ENCODE data around the gene C2CD3. TPM values are rescaled to one million over a fixed set of nuclear protein-coding genes. Genes with fewer than 3 reads are reported as not detected.

The C2CD3 gene
- total and polyA plus RNA-seq, 4 donors = 18.7 to 23.4 (median 22.4) TPM

DNA sequence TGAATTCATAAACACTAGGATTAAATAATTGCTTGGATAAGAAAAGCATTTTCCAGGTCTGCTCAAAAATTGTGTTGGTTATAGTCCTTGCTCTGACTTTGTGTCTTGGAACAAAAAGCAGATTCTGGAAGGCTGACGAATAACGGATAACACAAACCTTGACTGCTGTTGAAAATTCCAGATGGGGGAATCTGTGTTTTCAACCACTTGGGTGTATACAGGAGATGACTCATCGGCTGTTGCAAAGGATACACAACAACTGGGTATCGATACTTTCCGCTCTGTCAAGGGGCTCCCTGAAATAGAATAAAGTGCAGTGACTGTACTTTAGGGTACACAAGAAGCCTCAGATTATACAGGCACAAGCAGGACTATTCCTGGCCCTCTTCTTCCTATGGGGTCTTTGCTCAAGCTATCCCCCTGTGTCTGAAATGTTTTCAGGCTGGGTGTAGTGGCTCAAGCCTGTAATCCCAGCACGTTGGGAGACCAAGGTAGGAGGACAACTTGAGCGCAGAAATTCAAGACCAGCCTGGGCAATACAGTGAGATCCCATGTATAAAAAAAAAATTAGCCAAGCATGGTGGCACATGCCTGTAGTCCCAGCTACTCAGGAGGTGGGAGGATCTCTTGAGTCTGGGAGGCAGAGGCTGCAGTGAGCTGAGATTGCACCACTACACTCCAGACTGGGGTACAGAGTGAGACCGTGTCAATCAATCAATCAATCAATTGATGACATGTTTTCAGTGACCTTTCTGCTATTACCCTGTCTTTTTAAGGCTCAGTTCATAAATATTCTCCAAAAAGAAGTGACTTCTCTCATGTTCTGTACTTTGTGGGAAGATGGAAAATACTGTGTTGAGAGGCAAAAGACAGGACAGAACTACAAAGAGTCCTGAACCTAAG, 113.3 kb downstream of the C2CD3 start:
- no peak for DNase-seq (ENCODE audit: low read depth in 4 of 6, low spot score in 6 of 6)
- Histone ChIP-seq H3K9me3 (ENCODE audit: control insufficient read depth, insufficient read depth, low read length) (no peaks in the 10 kb centered on the region), H3K27me3 (ENCODE audit: control insufficient read depth, insufficient read depth, low read length) (no peaks in the 10 kb centered on the region), H3K36me3 (ENCODE audit: control insufficient read depth, insufficient read depth, low read length) (peaks cover 5% of the 10 kb centered on the region), H3K4me1 (ENCODE audit: control insufficient read depth, insufficient read depth, low read length) (no peaks in the 10 kb centered on the region), H3K4me3 (ENCODE audit: low read depth, low read length) (no peak overlapping the region), H3K27ac (ENCODE audit: low read depth, low read length) (no peak overlapping the region)
- 92% methylated on average over 7 of the region's 8 CpGs for WGBS (ENCODE audit: insufficient coverage)

DNA sequence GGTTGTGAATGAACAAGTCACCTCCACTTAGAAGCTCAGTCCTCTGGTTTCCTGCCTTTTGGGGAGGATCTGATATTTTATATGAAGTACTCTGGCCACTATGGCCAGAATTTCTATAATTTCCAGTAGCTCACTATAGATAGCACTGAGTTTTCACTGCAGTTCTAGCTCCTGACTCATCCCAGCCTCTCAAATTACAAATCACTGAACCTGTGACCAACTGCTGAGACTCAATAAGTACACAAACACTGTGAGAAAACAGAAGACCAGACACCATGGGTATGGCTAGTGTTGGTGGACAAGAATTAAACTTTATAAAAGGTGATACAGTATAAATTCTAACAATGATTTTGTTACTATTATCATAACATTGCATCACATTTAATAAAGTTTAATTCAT, 114.9 kb downstream of the C2CD3 start:
- Histone ChIP-seq H3K4me3 (ENCODE audit: low read depth, low read length) (no peak overlapping the region), H3K36me3 (ENCODE audit: control insufficient read depth, insufficient read depth, low read length) (peaks cover 5% of the 10 kb centered on the region), H3K27me3 (ENCODE audit: control insufficient read depth, insufficient read depth, low read length) (no peaks in the 10 kb centered on the region), H3K4me1 (ENCODE audit: control insufficient read depth, insufficient read depth, low read length) (no peaks in the 10 kb centered on the region), H3K9me3 (ENCODE audit: control insufficient read depth, insufficient read depth, low read length) (no peaks in the 10 kb centered on the region), H3K27ac (ENCODE audit: low read depth, low read length) (no peak overlapping the region)
- DNase-seq (ENCODE audit: low read depth in 4 of 6, low spot score in 6 of 6) = no peak

DNA sequence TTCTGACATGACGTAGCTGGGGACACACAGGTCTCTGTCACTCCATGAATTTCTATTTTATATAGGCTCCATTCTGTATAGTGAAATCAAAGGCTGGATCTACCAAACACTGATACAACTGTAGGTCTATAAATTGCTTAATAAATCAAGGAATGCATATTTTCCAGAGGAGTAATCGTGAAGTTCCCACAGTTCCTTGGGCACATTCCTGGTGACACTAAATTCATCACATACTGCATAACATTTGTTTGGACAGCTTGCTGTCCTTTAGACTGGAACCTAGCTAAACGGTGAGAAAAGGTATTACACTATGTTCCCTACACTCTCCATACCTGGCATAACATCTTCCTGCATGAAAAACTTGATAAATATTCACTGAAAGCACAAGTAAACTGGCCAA, 120.3 kb downstream of the C2CD3 start:
- Histone ChIP-seq H3K4me3 (ENCODE audit: low read depth, low read length) (no peak overlapping the region), H3K4me1 (ENCODE audit: control insufficient read depth, insufficient read depth, low read length) (no peaks in the 10 kb centered on the region), H3K27me3 (ENCODE audit: control insufficient read depth, insufficient read depth, low read length) (no peaks in the 10 kb centered on the region), H3K9me3 (ENCODE audit: control insufficient read depth, insufficient read depth, low read length) (no peaks in the 10 kb centered on the region), H3K27ac (ENCODE audit: low read depth, low read length) (no peak overlapping the region), H3K36me3 (ENCODE audit: control insufficient read depth, insufficient read depth, low read length) (peaks cover 11% of the 10 kb centered on the region)
- DNase-seq (ENCODE audit: low read depth in 4 of 6, low spot score in 6 of 6) = no peak
- 100% methylated on average over 1 of the region's 3 CpGs for WGBS (ENCODE audit: insufficient coverage)

DNA sequence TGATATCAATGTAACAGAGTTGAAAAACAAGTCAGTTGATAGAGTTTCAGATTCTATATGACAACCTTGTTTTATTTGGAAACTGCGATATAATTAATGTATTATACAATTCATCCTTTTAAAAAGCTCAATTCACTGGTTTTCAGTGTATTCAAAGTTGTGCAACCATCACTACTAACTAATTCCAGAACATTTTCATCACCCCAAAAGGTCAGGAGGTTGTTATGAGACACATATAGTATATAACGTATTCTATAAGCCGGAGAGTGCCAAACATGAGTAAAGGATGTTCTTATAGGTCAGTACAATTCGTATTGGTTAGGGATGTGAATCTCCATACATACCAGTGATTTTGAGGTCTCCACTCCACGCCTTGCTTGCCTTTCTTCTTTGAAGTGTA, 121.8 kb downstream of the C2CD3 start:
- Histone ChIP-seq H3K9me3 (ENCODE audit: control insufficient read depth, insufficient read depth, low read length) (no peaks in the 10 kb centered on the region), H3K36me3 (ENCODE audit: control insufficient read depth, insufficient read depth, low read length) (peaks cover 10% of the 10 kb centered on the region), H3K4me3 (ENCODE audit: low read depth, low read length) (no peak overlapping the region), H3K27ac (ENCODE audit: low read depth, low read length) (no peak overlapping the region), H3K4me1 (ENCODE audit: control insufficient read depth, insufficient read depth, low read length) (no peaks in the 10 kb centered on the region), H3K27me3 (ENCODE audit: control insufficient read depth, insufficient read depth, low read length) (no peaks in the 10 kb centered on the region)
- no CpG with 5 or more reads among the region's 5 CpGs for WGBS (ENCODE audit: insufficient coverage)
- DNase-seq (ENCODE audit: low read depth in 4 of 6, low spot score in 6 of 6) = no peak

DNA sequence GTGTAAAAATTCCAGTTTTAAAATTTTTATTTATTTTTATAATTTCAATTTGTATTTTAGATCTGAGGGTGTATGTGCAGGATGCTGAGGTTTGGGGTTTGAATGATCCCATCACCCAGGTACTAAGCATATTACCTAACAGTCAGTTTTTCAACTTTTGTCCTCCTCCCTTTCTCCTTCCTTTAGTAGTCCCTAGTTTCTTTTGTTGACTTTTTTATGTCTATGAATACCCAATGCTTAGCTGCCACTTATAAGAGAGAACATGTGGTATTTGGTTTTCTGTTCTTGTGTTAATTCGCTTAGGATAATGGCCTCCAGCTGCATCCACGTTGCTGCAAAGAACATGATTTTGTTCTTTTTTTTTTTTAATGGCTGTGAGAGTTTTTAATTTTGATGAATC, 126.3 kb downstream of the C2CD3 start:
- Histone ChIP-seq H3K27me3 (ENCODE audit: control insufficient read depth, insufficient read depth, low read length) (no peaks in the 10 kb centered on the region), H3K27ac (ENCODE audit: low read depth, low read length) (no peak overlapping the region), H3K36me3 (ENCODE audit: control insufficient read depth, insufficient read depth, low read length) (peaks cover 15% of the 10 kb centered on the region), H3K9me3 (ENCODE audit: control insufficient read depth, insufficient read depth, low read length) (no peaks in the 10 kb centered on the region), H3K4me3 (ENCODE audit: low read depth, low read length) (no peak overlapping the region), H3K4me1 (ENCODE audit: control insufficient read depth, insufficient read depth, low read length) (no peaks in the 10 kb centered on the region)
- no peak for DNase-seq (ENCODE audit: low read depth in 4 of 6, low spot score in 6 of 6)
- WGBS (ENCODE audit: insufficient coverage) = 80% methylated on average over 1 of the region's 2 CpGs

DNA sequence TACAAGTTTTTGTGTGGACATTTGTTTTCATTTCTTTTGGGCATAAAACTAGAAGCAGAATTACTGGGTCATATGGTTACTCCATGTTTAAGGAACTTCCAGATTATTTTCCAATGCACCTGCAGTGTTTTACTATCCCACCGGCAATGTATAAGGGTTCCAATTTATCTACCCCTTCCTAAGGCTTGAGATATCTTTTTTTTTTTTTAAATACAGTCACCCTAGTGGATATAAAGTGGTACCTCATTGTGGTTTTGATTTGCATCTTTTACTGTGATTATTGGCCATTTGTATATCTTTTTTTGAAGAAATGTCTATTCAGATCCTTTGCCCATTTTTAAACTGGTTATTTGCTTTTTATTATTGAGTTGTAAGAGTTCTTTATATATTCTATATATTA, 127.4 kb downstream of the C2CD3 start:
- H3K4me3 ChIP-seq (ENCODE audit: low read depth, low read length) = no peak overlapping the region
- no peaks in the 10 kb centered on the region for H3K9me3 ChIP-seq (ENCODE audit: control insufficient read depth, insufficient read depth, low read length)
- H3K27ac ChIP-seq (ENCODE audit: low read depth, low read length) = no peak overlapping the region
- peaks cover 15% of the 10 kb centered on the region for H3K36me3 ChIP-seq (ENCODE audit: control insufficient read depth, insufficient read depth, low read length)
- no peaks in the 10 kb centered on the region for H3K27me3 ChIP-seq (ENCODE audit: control insufficient read depth, insufficient read depth, low read length)
- no peaks in the 10 kb centered on the region for H3K4me1 ChIP-seq (ENCODE audit: control insufficient read depth, insufficient read depth, low read length)
- WGBS (ENCODE audit: insufficient coverage) = no CpG with 5 or more reads among the region's 1 CpG
- no peak for DNase-seq (ENCODE audit: low read depth in 4 of 6, low spot score in 6 of 6)

DNA sequence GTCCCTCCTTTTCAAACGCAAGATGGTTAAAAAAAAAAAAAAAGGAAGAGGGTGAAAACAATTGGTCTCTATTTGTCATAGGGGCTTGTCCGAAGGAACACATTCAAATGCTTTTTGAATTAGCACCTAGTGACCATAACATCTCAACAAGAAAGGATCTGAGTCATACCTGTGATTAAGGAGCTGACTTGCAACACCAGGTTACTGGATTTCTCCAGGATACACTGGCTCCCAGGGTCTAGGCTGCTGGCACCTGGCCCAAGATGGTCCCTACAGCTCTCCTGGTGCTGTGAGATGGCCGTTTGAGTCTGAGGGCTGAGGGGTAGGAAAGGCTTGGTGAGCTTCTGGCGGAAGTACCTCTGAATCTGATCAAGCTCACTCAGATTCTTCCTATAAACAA, 133.5 kb downstream of the C2CD3 start:
- 60% methylated on average over 1 of the region's 4 CpGs for WGBS (ENCODE audit: insufficient coverage)
- DNase-seq (ENCODE audit: low read depth in 4 of 6, low spot score in 6 of 6) = no peak
- Histone ChIP-seq H3K27ac (ENCODE audit: low read depth, low read length) (no peak overlapping the region), H3K4me3 (ENCODE audit: low read depth, low read length) (no peak overlapping the region), H3K9me3 (ENCODE audit: control insufficient read depth, insufficient read depth, low read length) (no peaks in the 10 kb centered on the region), H3K27me3 (ENCODE audit: control insufficient read depth, insufficient read depth, low read length) (no peaks in the 10 kb centered on the region), H3K4me1 (ENCODE audit: control insufficient read depth, insufficient read depth, low read length) (no peaks in the 10 kb centered on the region), H3K36me3 (ENCODE audit: control insufficient read depth, insufficient read depth, low read length) (peaks cover 24% of the 10 kb centered on the region)

DNA sequence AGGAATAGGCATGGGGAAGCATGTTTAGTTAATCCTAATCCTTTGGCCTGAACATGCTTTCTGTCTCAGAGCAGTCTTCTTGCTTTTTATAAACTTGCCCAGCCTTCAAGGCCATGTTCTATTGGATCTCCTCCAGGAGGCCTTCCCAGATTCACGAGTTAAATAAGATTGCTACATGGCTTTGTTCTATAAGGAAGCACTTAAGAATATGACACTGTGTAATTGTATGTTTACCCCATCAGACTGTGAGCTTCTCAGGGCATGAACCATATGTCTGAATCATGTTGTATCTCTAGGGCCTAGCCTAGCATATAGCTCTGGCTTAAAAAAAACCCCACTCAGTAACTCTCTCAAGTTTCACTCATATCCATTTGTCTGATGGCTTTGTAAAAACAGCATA, 135.5 kb downstream of the C2CD3 start:
- Histone ChIP-seq H3K27ac (ENCODE audit: low read depth, low read length) (no peak overlapping the region), H3K36me3 (ENCODE audit: control insufficient read depth, insufficient read depth, low read length) (peaks cover 32% of the 10 kb centered on the region), H3K4me3 (ENCODE audit: low read depth, low read length) (no peak overlapping the region), H3K9me3 (ENCODE audit: control insufficient read depth, insufficient read depth, low read length) (no peaks in the 10 kb centered on the region), H3K4me1 (ENCODE audit: control insufficient read depth, insufficient read depth, low read length) (no peaks in the 10 kb centered on the region), H3K27me3 (ENCODE audit: control insufficient read depth, insufficient read depth, low read length) (no peaks in the 10 kb centered on the region)
- no peak for DNase-seq (ENCODE audit: low read depth in 4 of 6, low spot score in 6 of 6)
- WGBS (ENCODE audit: insufficient coverage) = no CpG with 5 or more reads among the region's 1 CpG

DNA sequence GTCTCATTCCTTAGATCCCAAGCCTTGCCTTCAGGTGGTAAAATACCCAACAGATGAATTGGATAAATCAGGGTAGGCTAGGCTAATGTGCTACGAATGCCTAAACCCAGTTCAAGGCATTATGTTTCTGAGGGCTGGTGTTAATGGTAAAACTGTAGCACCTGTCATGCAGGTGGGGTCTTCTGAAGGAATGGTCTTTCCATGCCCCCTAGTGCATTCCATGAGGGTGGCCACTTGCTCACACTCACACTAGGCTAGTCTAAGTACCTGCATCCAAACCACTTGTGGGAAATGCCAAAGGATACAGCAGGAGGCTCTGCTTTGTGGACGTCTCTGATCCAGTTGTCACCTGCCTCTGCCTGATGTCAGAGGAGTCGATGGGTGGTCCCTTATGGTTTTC, 137.8 kb downstream of the C2CD3 start:
- no peak overlapping the region for H3K27ac ChIP-seq (ENCODE audit: low read depth, low read length)

More for the DNA sequence above, 137.8 kb downstream of the C2CD3 start:
- no peak for DNase-seq (ENCODE audit: low read depth in 4 of 6, low spot score in 6 of 6)
- Histone ChIP-seq H3K36me3 (ENCODE audit: control insufficient read depth, insufficient read depth, low read length) (peaks cover 44% of the 10 kb centered on the region), H3K27me3 (ENCODE audit: control insufficient read depth, insufficient read depth, low read length) (no peaks in the 10 kb centered on the region), H3K9me3 (ENCODE audit: control insufficient read depth, insufficient read depth, low read length) (no peaks in the 10 kb centered on the region), H3K4me3 (ENCODE audit: low read depth, low read length) (no peak overlapping the region), H3K4me1 (ENCODE audit: control insufficient read depth, insufficient read depth, low read length) (no peaks in the 10 kb centered on the region)
- WGBS (ENCODE audit: insufficient coverage) = 72% methylated on average over 2 of the region's 3 CpGs
